Uterus (tissue), 2 donors: ENCODE measurements around the gene DVL1.

Experiments
- POLR2A ChIP-seq, 2 donors: fragments of 450-650 bp; IDR thresholded peaks; one replicate each; pipeline ENCODE4 v1.6.1; 2016; ENCODE audit warnings: antibody characterized with exemption in 2 of 2, mild to moderate bottlenecking in 1 of 2, moderate library complexity in 1 of 2
- TF ChIP-seq, protein P1 (sequence below), 4 experiments: fragments of 200-600 bp in 2 of 4; fragments of 450-650 bp in 2 of 4; sonication (generic) in 2 of 4; IDR thresholded peaks; one replicate each; pipeline ENCODE4 v1.5.1; 2016 to 2019; ENCODE audit warnings: antibody characterized with exemption in 4 of 4, mild to moderate bottlenecking in 2 of 4, moderate library complexity in 1 of 4

DNA sequence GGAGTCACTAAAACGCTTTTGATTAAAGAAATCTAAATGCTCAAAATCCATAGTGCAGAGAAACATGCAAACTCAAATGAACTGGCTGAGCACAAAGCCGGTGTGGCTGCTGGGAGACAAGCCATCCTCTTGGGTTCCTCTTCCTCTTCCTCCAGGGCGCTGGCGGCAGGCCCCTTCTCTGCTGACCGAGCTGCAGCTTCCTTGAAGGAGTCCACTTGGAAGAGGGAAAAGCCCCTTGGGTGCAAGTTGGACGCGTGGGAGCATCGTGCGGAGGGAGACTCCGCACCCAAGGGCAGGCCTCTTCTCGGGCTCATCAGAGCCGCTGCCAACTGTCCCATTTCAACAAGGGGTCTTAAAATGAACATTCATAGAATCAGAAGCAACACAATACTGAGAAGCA lies 42.0 kb upstream of the DVL1 start:
- TF ChIP-seq, protein P1, sequence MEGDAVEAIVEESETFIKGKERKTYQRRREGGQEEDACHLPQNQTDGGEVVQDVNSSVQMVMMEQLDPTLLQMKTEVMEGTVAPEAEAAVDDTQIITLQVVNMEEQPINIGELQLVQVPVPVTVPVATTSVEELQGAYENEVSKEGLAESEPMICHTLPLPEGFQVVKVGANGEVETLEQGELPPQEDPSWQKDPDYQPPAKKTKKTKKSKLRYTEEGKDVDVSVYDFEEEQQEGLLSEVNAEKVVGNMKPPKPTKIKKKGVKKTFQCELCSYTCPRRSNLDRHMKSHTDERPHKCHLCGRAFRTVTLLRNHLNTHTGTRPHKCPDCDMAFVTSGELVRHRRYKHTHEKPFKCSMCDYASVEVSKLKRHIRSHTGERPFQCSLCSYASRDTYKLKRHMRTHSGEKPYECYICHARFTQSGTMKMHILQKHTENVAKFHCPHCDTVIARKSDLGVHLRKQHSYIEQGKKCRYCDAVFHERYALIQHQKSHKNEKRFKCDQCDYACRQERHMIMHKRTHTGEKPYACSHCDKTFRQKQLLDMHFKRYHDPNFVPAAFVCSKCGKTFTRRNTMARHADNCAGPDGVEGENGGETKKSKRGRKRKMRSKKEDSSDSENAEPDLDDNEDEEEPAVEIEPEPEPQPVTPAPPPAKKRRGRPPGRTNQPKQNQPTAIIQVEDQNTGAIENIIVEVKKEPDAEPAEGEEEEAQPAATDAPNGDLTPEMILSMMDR (IDR thresholded peaks at IDR 0.05) = no peak
- TF ChIP-seq POLR2A (IDR thresholded peaks at IDR 0.05) = no peak
